Trophoblast cell (in vitro differentiated cells and primary cell): ENCODE results near the gene VCX2.
"Not testable (repeated sequence)": the region's sequence is repeated elsewhere in the genome, so short reads cannot be mapped to it uniquely, and the experiment has no call there.

ENCODE experiments used
- DNase-seq, 2 donors: peaks; one replicate each; pipeline ENCODE4 v3.0.0-alpha.2; 2016
- H2AFZ ChIP-seq: 2 replicates; pipeline ENCODE4 v1.6.1; 2013; ENCODE audit warnings: low read length, moderate library complexity, mild to moderate bottlenecking; ENCODE audit not compliant: insufficient read depth, poor library complexity
- H2AK5ac ChIP-seq: 2 replicates; pipeline ENCODE4 v1.6.1; 2013; ENCODE audit warnings: mild to moderate bottlenecking, low read length
- H2BK120ac ChIP-seq: 2 replicates; pipeline ENCODE4 v1.6.1; 2013; ENCODE audit warnings: low read length, mild to moderate bottlenecking, moderate library complexity; ENCODE audit not compliant: insufficient read depth, poor library complexity
- H2BK12ac ChIP-seq: 2 replicates; pipeline ENCODE4 v1.6.1; 2013; ENCODE audit warnings: mild to moderate bottlenecking, low read length, moderate library complexity
- H2BK5ac ChIP-seq: 2 replicates; pipeline ENCODE4 v1.6.1; 2013; ENCODE audit warnings: low read length, low read depth, moderate library complexity, mild to moderate bottlenecking; ENCODE audit not compliant: poor library complexity
- H3K14ac ChIP-seq: 2 replicates; pipeline ENCODE4 v1.6.1; 2013; ENCODE audit warnings: mild to moderate bottlenecking, low read length
- H3K18ac ChIP-seq: 2 replicates; pipeline ENCODE4 v1.6.1; 2013; ENCODE audit warnings: mild to moderate bottlenecking, low read length
- H3K23ac ChIP-seq: 2 replicates; pipeline ENCODE4 v1.6.1; 2013; ENCODE audit warnings: low read length
- H3K27ac ChIP-seq: 2 replicates; pipeline ENCODE4 v1.5.1; 2013; ENCODE audit warnings: low read depth, mild to moderate bottlenecking, inconsistent platforms, low read length, moderate library complexity
- H3K27me3 ChIP-seq: 2 replicates; pipeline ENCODE4 v1.6.1; 2013; ENCODE audit warnings: inconsistent platforms, mild to moderate bottlenecking, low read length, moderate library complexity; ENCODE audit not compliant: insufficient read depth
- H3K36me3 ChIP-seq, 2 experiments: 1 replicate in 1 of 2; 2 replicates in 1 of 2; pipeline ENCODE4 v1.6.1; 2013; ENCODE audit warnings: low read length in 2 of 2, mild to moderate bottlenecking in 2 of 2, moderate library complexity in 1 of 2; ENCODE audit not compliant: insufficient read depth in 2 of 2, control insufficient read depth in 1 of 2
- H3K4ac ChIP-seq: 2 replicates; pipeline ENCODE4 v1.6.1; 2013; ENCODE audit warnings: low read depth, mild to moderate bottlenecking, low read length, moderate library complexity
- H3K4me1 ChIP-seq, 2 experiments: 1 replicate in 1 of 2; 2 replicates in 1 of 2; pipeline ENCODE4 v1.6.1; 2013; ENCODE audit warnings: low read length in 2 of 2, mild to moderate bottlenecking in 2 of 2, moderate library complexity in 1 of 2; ENCODE audit not compliant: insufficient read depth in 2 of 2, control insufficient read depth in 1 of 2
- H3K4me2 ChIP-seq: 2 replicates; pipeline ENCODE4 v1.6.1; 2013; ENCODE audit warnings: inconsistent platforms, mild to moderate bottlenecking, low read length, moderate library complexity
- H3K4me3 ChIP-seq: 2 replicates; pipeline ENCODE4 v1.5.1; 2013; ENCODE audit warnings: mild to moderate bottlenecking, low read depth, low read length, inconsistent platforms
- H3K79me1 ChIP-seq: one replicate; pipeline ENCODE4 v1.6.1; 2013; ENCODE audit warnings: low read length
- H3K79me2 ChIP-seq: 2 replicates; pipeline ENCODE4 v1.6.1; 2013; ENCODE audit warnings: low read length, mild to moderate bottlenecking; ENCODE audit not compliant: control insufficient read depth, insufficient read depth, poor library complexity
- H3K9ac ChIP-seq: 2 replicates; pipeline ENCODE4 v1.6.1; 2013; ENCODE audit warnings: mild to moderate bottlenecking, low read length
- H3K9me3 ChIP-seq: 2 replicates; pipeline ENCODE4 v1.6.1; 2013; ENCODE audit warnings: low read depth, mild to moderate bottlenecking, control low read depth, inconsistent platforms, low read length; ENCODE audit not compliant: insufficient read depth
- H4K12ac ChIP-seq: 2 replicates; pipeline ENCODE4 v1.6.1; 2013; ENCODE audit warnings: low read depth, mild to moderate bottlenecking, low read length, moderate library complexity
- H4K8ac ChIP-seq: 2 replicates; pipeline ENCODE4 v1.6.1; 2013; ENCODE audit warnings: low read depth, mild to moderate bottlenecking, low read length, moderate library complexity
- H4K91ac ChIP-seq: one replicate; pipeline ENCODE4 v1.6.1; 2013; ENCODE audit warnings: low read depth, mild to moderate bottlenecking, low read length, moderate library complexity
- WGBS: extraction: QIAGEN DNeasy Blood & Tissue Kit; methylation state at CpG from one replicate; pipeline ENCODE4 v1.1.7; 2013; ENCODE audit warnings: missing lambda C conversion rate; ENCODE audit not compliant: insufficient read length, insufficient coverage; ENCODE audit errors: extremely low coverage; 5-methylcytosine and 5-hydroxymethylcytosine counted together

VCX2 gene

DNA sequence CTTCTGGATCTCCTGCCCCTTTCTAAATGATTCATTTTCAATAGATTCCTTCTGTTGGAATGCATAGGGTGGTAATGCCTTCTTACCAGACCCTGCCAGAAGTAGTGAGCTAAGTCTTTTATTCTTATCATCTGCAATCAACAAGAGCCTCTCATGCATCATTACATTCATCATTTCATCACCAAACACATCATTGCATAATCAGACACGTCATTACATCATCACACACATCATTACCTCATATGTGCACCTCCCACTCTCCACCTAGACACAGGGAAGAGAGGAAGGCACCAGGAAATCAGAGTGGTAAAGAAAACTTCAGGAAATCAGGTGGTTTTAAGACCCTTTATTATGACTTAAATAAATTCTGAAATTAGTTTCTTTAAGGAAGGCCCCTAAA is 45.0 kb downstream of the VCX2 start:
- Histone ChIP-seq H3K27me3 (no peaks in the 10 kb centered on the region), H3K14ac (no peak overlapping the region), H3K4ac (no peak overlapping the region), H3K79me2 (no peaks in the 10 kb centered on the region), H3K36me3 (no peaks in the 10 kb centered on the region), H3K4me1 (no peaks in the 10 kb centered on the region), H4K8ac (no peak overlapping the region), H3K4me3 (no peak overlapping the region), H3K79me1 (no peaks in the 10 kb centered on the region), H4K12ac (no peak overlapping the region), H3K18ac (no peak overlapping the region), H3K27ac (no peak overlapping the region), H3K23ac (no peak overlapping the region), H2AK5ac (no peak overlapping the region), H2AFZ (no peak overlapping the region), H3K9ac (no peak overlapping the region), H3K9me3 (no peaks in the 10 kb centered on the region), H4K91ac (no peak overlapping the region), H2BK120ac (no peak overlapping the region), H2BK12ac (no peak overlapping the region), H2BK5ac (no peak overlapping the region), H3K4me2 (no peak overlapping the region)
- peak in 1 of 2 donors; percentile 22 for DNase-seq
- WGBS, result 100% methylated on average over 1 of the region's 1 CpG

DNA sequence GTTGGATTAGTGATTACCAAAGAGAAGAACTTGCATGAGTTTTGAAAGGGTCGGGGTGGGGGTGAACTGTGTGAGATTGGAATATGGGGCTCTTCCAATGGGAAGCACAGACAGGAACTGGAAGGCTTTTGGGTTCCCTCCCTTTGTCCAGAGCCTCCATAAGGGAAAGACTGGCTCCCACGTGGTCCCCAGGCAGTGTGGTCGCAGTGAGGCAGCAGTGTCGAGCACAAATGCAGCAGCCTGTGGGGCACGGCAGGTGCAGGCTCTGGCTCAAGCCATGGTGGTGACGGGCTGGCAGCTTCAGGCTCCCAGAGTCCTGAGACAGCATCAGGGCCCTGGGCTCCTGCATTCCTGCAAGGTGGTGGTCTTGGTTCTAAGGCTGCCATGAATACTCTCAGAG is 45.5 kb downstream of the VCX2 start:
- Histone ChIP-seq H2BK12ac (no peak overlapping the region), H3K4me2 (no peak overlapping the region), H3K4ac (no peak overlapping the region), H3K79me1 (no peaks in the 10 kb centered on the region), H3K23ac (no peak overlapping the region), H2BK5ac (no peak overlapping the region), H3K27me3 (no peaks in the 10 kb centered on the region), H3K18ac (no peak overlapping the region), H2AFZ (no peak overlapping the region), H3K9me3 (no peaks in the 10 kb centered on the region), H3K14ac (no peak overlapping the region), H3K36me3 (no peaks in the 10 kb centered on the region), H4K12ac (no peak overlapping the region), H4K91ac (no peak overlapping the region), H3K9ac (no peak overlapping the region), H3K4me1 (no peaks in the 10 kb centered on the region), H3K4me3 (no peak overlapping the region), H3K79me2 (no peaks in the 10 kb centered on the region), H2BK120ac (no peak overlapping the region), H2AK5ac (no peak overlapping the region), H4K8ac (no peak overlapping the region), H3K27ac (no peak overlapping the region)
- DNase-seq, result no peak
- WGBS, result no CpG with 5 or more reads among the region's 6 CpGs

DNA sequence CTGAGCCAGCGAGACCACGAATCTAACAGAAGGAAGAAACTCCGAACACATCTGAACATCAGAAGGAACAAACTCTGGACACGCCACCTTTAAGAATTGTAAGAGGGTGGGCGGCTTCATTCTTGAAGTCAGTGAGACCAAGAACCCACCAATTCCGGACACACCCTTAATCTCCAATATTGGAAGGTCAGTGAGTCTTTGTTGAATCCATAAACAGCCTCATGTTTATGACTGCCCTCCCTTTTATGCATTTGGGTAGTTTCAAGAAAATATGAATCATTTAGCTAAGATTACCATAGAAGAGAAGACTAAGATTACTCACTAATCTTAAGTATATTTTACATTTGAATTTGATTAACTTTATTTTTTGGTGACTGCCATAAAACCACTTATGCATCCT is 48.5 kb downstream of the VCX2 start:
- H2AK5ac ChIP-seq, result no peak overlapping the region
- no peaks in the 10 kb centered on the region for H3K79me1 ChIP-seq
- no peak overlapping the region for H2BK120ac ChIP-seq
- H3K27ac ChIP-seq, result no peak overlapping the region
- no CpG with 5 or more reads among the region's 6 CpGs for WGBS
- no peaks in the 10 kb centered on the region for H3K27me3 ChIP-seq
- no peak overlapping the region for H3K9ac ChIP-seq
- no peak overlapping the region for H2AFZ ChIP-seq
- no peak overlapping the region for H3K4ac ChIP-seq
- H3K23ac ChIP-seq, result no peak overlapping the region
- H4K12ac ChIP-seq, result no peak overlapping the region
- no peaks in the 10 kb centered on the region for H3K4me1 ChIP-seq
- H2BK5ac ChIP-seq, result no peak overlapping the region
- no peak overlapping the region for H3K4me2 ChIP-seq
- no peaks in the 10 kb centered on the region for H3K36me3 ChIP-seq
- H4K8ac ChIP-seq, result no peak overlapping the region
- H3K79me2 ChIP-seq, result no peaks in the 10 kb centered on the region
- DNase-seq, result no peak
- no peak overlapping the region for H3K4me3 ChIP-seq
- no peaks in the 10 kb centered on the region for H3K9me3 ChIP-seq
- no peak overlapping the region for H3K14ac ChIP-seq
- no peak overlapping the region for H2BK12ac ChIP-seq
- no peak overlapping the region for H4K91ac ChIP-seq
- no peak overlapping the region for H3K18ac ChIP-seq

DNA sequence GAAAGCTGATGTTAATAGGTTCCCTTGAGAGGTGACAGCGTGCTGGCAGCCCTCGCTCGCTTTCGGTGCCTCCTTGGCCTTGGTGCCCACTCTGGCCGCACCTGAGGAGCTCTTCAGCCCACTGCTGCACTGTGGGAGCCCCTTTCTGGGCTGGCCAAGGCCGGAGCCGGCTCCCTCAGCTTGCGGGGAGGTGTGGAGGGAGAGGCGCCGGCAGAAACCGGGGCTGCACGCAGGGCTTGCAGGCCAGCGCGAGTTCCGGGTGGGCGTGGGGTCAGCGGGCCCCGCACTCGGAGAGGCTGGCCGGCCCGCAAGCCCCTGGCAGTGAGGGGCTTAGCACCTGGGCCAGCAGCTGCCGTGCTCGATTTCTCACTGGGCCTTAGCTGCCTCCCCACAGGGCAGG is 49.7 kb downstream of the VCX2 start:
- not testable (repeated sequence) for H3K9me3 ChIP-seq, H3K79me1 ChIP-seq, H3K4me3 ChIP-seq, H3K27ac ChIP-seq, H2BK12ac ChIP-seq, H3K36me3 ChIP-seq, H3K4me2 ChIP-seq, H3K79me2 ChIP-seq, H4K91ac ChIP-seq, H3K4me1 ChIP-seq, H2BK120ac ChIP-seq, H3K9ac ChIP-seq, H2AK5ac ChIP-seq, H2AFZ ChIP-seq, DNase-seq, H3K23ac ChIP-seq, H3K18ac ChIP-seq, H3K14ac ChIP-seq, H2BK5ac ChIP-seq, H3K27me3 ChIP-seq, H4K8ac ChIP-seq, H4K12ac ChIP-seq, H3K4ac ChIP-seq
- no CpG with 5 or more reads among the region's 23 CpGs for WGBS
